GM23248 (cell line): Measurements from ENCODE around the gene BAZ1B. TPM values are rescaled to one million over a fixed set of nuclear protein-coding genes. Genes with fewer than 3 reads are reported as not detected.

Experiments used
- DNase-seq: peaks from one replicate; pipeline ENCODE4 v3.0.0-alpha.2; 2015
- H2AFZ ChIP-seq: fragments of 200-600 bp; sonication (generic); 2 replicates; pipeline ENCODE4 v1.6.1; 2016; ENCODE audit warnings: antibody characterized with exemption
- H3F3A ChIP-seq: fragments of 200-600 bp; sonication (generic); 2 replicates; pipeline ENCODE4 v1.6.1; 2016; ENCODE audit warnings: mild to moderate bottlenecking, antibody characterized with exemption, mixed run types; ENCODE audit not compliant: insufficient read depth
- H3K27ac ChIP-seq: fragments of 200-600 bp; sonication (generic); 2 replicates; pipeline ENCODE4 v1.5.1; 2016; ENCODE audit warnings: mild to moderate bottlenecking
- H3K27me3 ChIP-seq: fragments of 200-600 bp; sonication (generic); replicated peaks from 2 replicates; pipeline ENCODE4 v1.6.1; 2016; ENCODE audit warnings: mild to moderate bottlenecking; ENCODE audit not compliant: insufficient read depth
- H3K36me3 ChIP-seq: fragments of 200-600 bp; sonication (generic); 2 replicates; pipeline ENCODE4 v1.6.1; 2016; ENCODE audit warnings: low read depth, mild to moderate bottlenecking
- H3K4me1 ChIP-seq: fragments of 200-600 bp; sonication (generic); 2 replicates; pipeline ENCODE4 v1.6.1; 2016; ENCODE audit warnings: mild to moderate bottlenecking; ENCODE audit not compliant: insufficient read depth
- H3K4me2 ChIP-seq: fragments of 200-600 bp; sonication (generic); one replicate; pipeline ENCODE4 v1.6.1; 2016; ENCODE audit warnings: mild to moderate bottlenecking; ENCODE audit not compliant: unreplicated experiment
- H3K4me3 ChIP-seq: fragments of 200-600 bp; sonication (generic); 2 replicates; pipeline ENCODE4 v1.5.1; 2016; ENCODE audit warnings: mild to moderate bottlenecking
- H3K79me2 ChIP-seq: fragments of 200-600 bp; sonication (generic); 2 replicates; pipeline ENCODE4 v1.6.1; 2016; ENCODE audit warnings: mild to moderate bottlenecking; ENCODE audit not compliant: insufficient read depth
- H3K9ac ChIP-seq: fragments of 200-600 bp; sonication (generic); 2 replicates; pipeline ENCODE4 v1.6.1; 2016; ENCODE audit warnings: mild to moderate bottlenecking
- H3K9me2 ChIP-seq: fragments of 200-600 bp; sonication (generic); 2 replicates; pipeline ENCODE4 v1.6.1; 2016; ENCODE audit warnings: mixed run types, mild to moderate bottlenecking, moderate library complexity; ENCODE audit not compliant: insufficient read depth
- H3K9me3 ChIP-seq: fragments of 200-600 bp; sonication (generic); one replicate; pipeline ENCODE4 v1.6.1; 2017; ENCODE audit warnings: low read depth
- H4K20me1 ChIP-seq: fragments of 200-600 bp; sonication (generic); 2 replicates; pipeline ENCODE4 v1.6.0; 2016; ENCODE audit not compliant: insufficient read depth
- EZH2 ChIP-seq: fragments of 200-600 bp; sonication (generic); IDR thresholded peaks from 2 replicates; pipeline ENCODE4 v1.6.1; 2018; ENCODE audit warnings: antibody characterized with exemption, mild to moderate bottlenecking; ENCODE audit not compliant: insufficient read depth, poor library complexity, severe bottlenecking
- EZH2phosphoT487 ChIP-seq: fragments of 200-600 bp; sonication (generic); IDR thresholded peaks from 2 replicates; pipeline ENCODE4 v1.6.1; 2018; ENCODE audit warnings: antibody characterized with exemption, moderate library complexity, mild to moderate bottlenecking, low read depth; ENCODE audit not compliant: insufficient read depth
- WGBS, 2 experiments: methylation state at CpG; one replicate each; pipeline ENCODE4 v1.1.6; 2015 to 2017; ENCODE audit warnings: low lambda C conversion rate in 2 of 2, low coverage in 1 of 2; ENCODE audit errors: missing lambda C conversion rate in 2 of 2; 5-methylcytosine and 5-hydroxymethylcytosine counted together
- in situ Hi-C: fragments of 300-500 bp; cut with MboI; formaldehyde crosslinking; loops from 2 replicates; pipeline ENCODE4 v1.15.0; 2020
- polyA plus RNA-seq: library from polyadenylated mRNA; unstranded; fragments of >200 nt; fragmentation: Nextera tagmentation; extraction: Ambion mirVana; gene quantifications from 2 replicates; pipeline ENCODE4 v1.2.1, GENCODE V29; 2016
- total RNA-seq: library from RNA; depleted of rRNA; stranded (reverse); fragments of >200 nt; shearing (Covaris generic); gene quantifications from 2 replicates; pipeline ENCODE4 v1.2.3, GENCODE V29; 2014

The BAZ1B gene
- total and polyA plus RNA-seq, 2 experiments from 2014 or later, result 24.0 to 41.8 TPM

GRCh38 chr7:73447121-73447733 lies 74.9 kb downstream of the BAZ1B start:
- Histone ChIP-seq H2AFZ (no peak overlapping the region), H3K9ac (no peak overlapping the region), H3K4me3 (no peak overlapping the region), H3K36me3 (peaks cover 86% of the 10 kb centered on the region), H3K9me2 (no peaks in the 10 kb centered on the region), H4K20me1 (no peaks in the 10 kb centered on the region), H3K27me3 (no peaks in the 10 kb centered on the region), H3K4me1 (no peaks in the 10 kb centered on the region), H3K79me2 (peaks cover 27% of the 10 kb centered on the region), H3F3A (peaks cover 3% of the 10 kb centered on the region; the same call in 1 of the 2 replicates), H3K9me3 (no peaks in the 10 kb centered on the region), H3K27ac (no peak overlapping the region), H3K4me2 (no peak overlapping the region)
- no peak for TF ChIP-seq EZH2phosphoT487
- no peak for TF ChIP-seq EZH2
- DNase-seq, result no peak
- in situ Hi-C loops, result loop anchor here (10.0 kb wide), 1 partner anchor 102 kb away; no protein-coding TSS in a partner anchor
- WGBS, 2 experiments, result 92% methylated on average over 5 of the region's 5 CpGs

GRCh38 chr7:73446682-73447081 lies 75.4 kb downstream of the BAZ1B start:
- H3K9ac ChIP-seq, result no peak overlapping the region
- no peak for DNase-seq
- 54 to 55% methylated on average over 4 of the region's 4 CpGs for WGBS, 2 experiments
- H3F3A ChIP-seq, result no peaks in the 10 kb centered on the region
- H3K36me3 ChIP-seq, result peaks cover 87% of the 10 kb centered on the region
- no peak overlapping the region for H3K4me2 ChIP-seq
- peaks cover 27% of the 10 kb centered on the region for H3K79me2 ChIP-seq
- no peaks in the 10 kb centered on the region for H3K9me2 ChIP-seq
- H3K27ac ChIP-seq, result no peak overlapping the region
- no peaks in the 10 kb centered on the region for H3K4me1 ChIP-seq
- TF ChIP-seq EZH2phosphoT487 (no peak), EZH2 (no peak)
- no peaks in the 10 kb centered on the region for H3K9me3 ChIP-seq
- in situ Hi-C loops, result loop anchor here (10.0 kb wide), 1 partner anchor 102 kb away; no protein-coding TSS in a partner anchor
- no peaks in the 10 kb centered on the region for H3K27me3 ChIP-seq
- no peak overlapping the region for H3K4me3 ChIP-seq
- no peak overlapping the region for H2AFZ ChIP-seq
- no peaks in the 10 kb centered on the region for H4K20me1 ChIP-seq

- H3K79me2 ChIP-seq, result peaks cover 10% of the 10 kb centered on the region; the same call in 1 of the 2 replicates
- 0 out of 2 replicates have a peak, but pooled peaks cover 13% of the 10 kb centered on the region for H3F3A ChIP-seq
- no peaks in the 10 kb centered on the region for H3K9me2 ChIP-seq
- 74 to 77% methylated on average over 12 of the region's 12 CpGs for WGBS, 2 experiments
- H3K27me3 ChIP-seq, result no peaks in the 10 kb centered on the region
- no peak overlapping the region for H3K4me3 ChIP-seq
- H3K9me3 ChIP-seq, result no peaks in the 10 kb centered on the region
- TF ChIP-seq EZH2phosphoT487 (no peak), EZH2 (no peak)
- no peak overlapping the region for H2AFZ ChIP-seq
- no peaks in the 10 kb centered on the region for H4K20me1 ChIP-seq
- in situ Hi-C loops, result loop anchor here (10.0 kb wide), 1 partner anchor 99 kb away; no protein-coding TSS in a partner anchor
- H3K36me3 ChIP-seq, result peaks cover 74% of the 10 kb centered on the region
- no peak overlapping the region for H3K9ac ChIP-seq
- H3K4me2 ChIP-seq, result no peak overlapping the region
- no peaks in the 10 kb centered on the region for H3K4me1 ChIP-seq
- DNase-seq, result no peak
- no peak overlapping the region for H3K27ac ChIP-seq
Measured at GRCh38 chr7:73443548-73444255, 78.4 kb downstream of the BAZ1B start.

GRCh38 chr7:73442903-73443500 lies 79.1 kb downstream of the BAZ1B start:
- TF ChIP-seq EZH2phosphoT487, result no peak
- no peak for TF ChIP-seq EZH2
- H3K79me2 ChIP-seq, result peaks cover 10% of the 10 kb centered on the region; the same call in 1 of the 2 replicates
- 84 to 87% methylated on average over 11 of the region's 11 CpGs for WGBS, 2 experiments
- H3K9ac ChIP-seq, result no peak overlapping the region
- 0 out of 2 replicates have a peak, but pooled peaks cover 13% of the 10 kb centered on the region for H3F3A ChIP-seq
- no peaks in the 10 kb centered on the region for H3K9me3 ChIP-seq
- peaks cover 69% of the 10 kb centered on the region for H3K36me3 ChIP-seq
- H3K4me1 ChIP-seq, result no peaks in the 10 kb centered on the region
- no peak for DNase-seq
- H3K27me3 ChIP-seq, result no peaks in the 10 kb centered on the region
- H3K27ac ChIP-seq, result no peak overlapping the region
- H3K4me2 ChIP-seq, result no peak overlapping the region
- no peaks in the 10 kb centered on the region for H4K20me1 ChIP-seq
- no peaks in the 10 kb centered on the region for H3K9me2 ChIP-seq
- in situ Hi-C loops, result loop anchor here (10.0 kb wide), 1 partner anchor 98 kb away; no protein-coding TSS in a partner anchor
- no peak overlapping the region for H2AFZ ChIP-seq
- H3K4me3 ChIP-seq, result no peak overlapping the region
